ENCODE data around the gene CLEC1A.
A peak's percentile ranks its signal among the peaks of the same experiment; 100 is the strongest.

CLEC1A gene

DNA sequence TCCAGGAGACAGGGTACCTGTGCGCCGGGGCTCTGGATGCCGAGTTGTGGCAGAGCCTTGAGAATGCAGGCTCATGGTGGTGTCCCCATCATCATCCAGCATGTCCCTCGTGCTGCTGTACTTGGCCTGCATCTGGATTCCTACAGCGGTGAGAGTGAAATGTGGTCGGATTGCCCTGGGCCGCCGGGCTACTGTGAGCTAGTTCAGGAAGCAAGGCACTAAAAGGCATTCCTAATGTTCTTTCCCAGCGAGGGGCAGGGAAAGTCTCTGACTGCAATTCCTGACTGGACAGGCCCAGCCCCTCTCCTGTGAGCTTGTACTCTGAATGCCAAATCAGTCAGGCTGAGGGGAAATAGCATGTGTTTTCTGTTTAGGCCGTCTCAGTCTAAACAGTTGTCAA is at the start of gene CLEC1A:
Gene CLEC1A (minus strand): TSS at position 195 of the 400 bp plus-strand sequence. CDS start 63 bp downstream, at position 132.
- Histone ChIP-seq H3K4me3 (ENCODE audit: low read length) (no peak within 1 kb of the TSS), H3K27ac (ENCODE audit: low read length) (no peak within 1 kb of the TSS), H2AFZ (ENCODE audit: low read depth, low read length) (no peak within 1 kb of the TSS), H3K9ac (ENCODE audit: low read length) (no peak within 1 kb of the TSS), H3K4me1 (ENCODE audit: low read length) (peaks cover 36% of the 10 kb centered on the region), H4K20me1 (ENCODE audit: insufficient read depth, low read length) (no peaks in the 10 kb centered on the region), H3K27me3 (ENCODE audit: low read depth, low read length) (no peaks in the 10 kb centered on the region), H3K9me3 (ENCODE audit: insufficient read depth, low read length) (no peaks in the 10 kb centered on the region; the same call in 1 of the 2 replicates), H3K79me2 (ENCODE audit: low read length) (no peaks in the 10 kb centered on the region), H3K36me3 (replicated peaks; ENCODE audit: low read depth, low read length) (no peaks in the 10 kb centered on the region), H3K4me2 (ENCODE audit: low read length) (no peak within 1 kb of the TSS)
- TF ChIP-seq CTCF (IDR thresholded peaks at IDR 0.05; ENCODE audit: low read depth, low read length) (no peak), EZH2phosphoT487 (IDR thresholded peaks at IDR 0.05; ENCODE audit: low read depth) (no peak)

DNA sequence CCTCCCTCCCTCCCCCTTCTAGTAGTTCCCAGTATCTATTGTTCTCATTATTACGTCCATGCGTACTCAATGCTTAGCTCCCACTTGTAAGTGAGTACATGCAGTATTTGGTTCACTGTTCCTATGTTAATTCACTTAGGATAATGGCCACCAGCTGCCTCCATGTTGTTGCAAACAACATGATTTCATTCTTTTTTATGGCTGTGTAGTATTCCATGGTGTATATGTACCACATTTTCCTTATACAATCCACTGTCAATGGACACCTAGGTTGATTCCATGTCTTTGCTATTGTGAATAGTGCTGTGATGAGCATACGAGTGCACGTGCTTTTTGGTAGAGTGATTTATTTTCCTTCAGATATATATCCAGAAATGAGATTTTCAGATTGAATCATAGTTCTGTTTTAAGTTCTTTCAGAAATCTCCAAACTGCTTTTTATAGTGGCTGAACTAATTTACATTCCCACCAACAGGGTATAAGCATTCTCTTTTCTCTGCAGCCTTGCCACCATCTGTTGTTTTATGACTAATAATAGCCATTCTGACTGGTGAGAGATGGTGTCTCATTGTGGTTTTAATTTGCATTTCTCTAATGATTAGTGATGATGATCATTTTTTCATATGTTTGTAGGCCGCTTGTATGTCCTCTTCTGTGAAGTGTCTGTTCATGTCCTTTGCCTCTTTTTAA is 49.1 kb upstream of the CLEC1A start:
- Histone ChIP-seq H3K9me3 (ENCODE audit: insufficient read depth, low read length) (no peaks in the 10 kb centered on the region), H3K79me2 (ENCODE audit: low read length) (no peaks in the 10 kb centered on the region), H3K4me3 (ENCODE audit: low read length) (no peak overlapping the region), H3K27me3 (ENCODE audit: low read depth, low read length) (peaks cover 68% of the 10 kb centered on the region), H4K20me1 (ENCODE audit: insufficient read depth, low read length) (no peaks in the 10 kb centered on the region), H3K36me3 (replicated peaks; ENCODE audit: low read depth, low read length) (no peaks in the 10 kb centered on the region), H3K27ac (ENCODE audit: low read length) (no peak overlapping the region), H3K4me2 (ENCODE audit: low read length) (peak overlapping the region; percentile 32), H2AFZ (ENCODE audit: low read depth, low read length) (no peak overlapping the region), H3K9ac (ENCODE audit: low read length) (no peak overlapping the region), H3K4me1 (ENCODE audit: low read length) (peaks cover 13% of the 10 kb centered on the region)
- no peak for TF ChIP-seq CTCF (IDR thresholded peaks at IDR 0.05; ENCODE audit: low read depth, low read length)
- TF ChIP-seq EZH2phosphoT487 (IDR thresholded peaks at IDR 0.05; ENCODE audit: low read depth): peak; percentile 79

- H3K27ac ChIP-seq (ENCODE audit: low read length): no peak overlapping the region
- H3K9ac ChIP-seq (ENCODE audit: low read length): no peak overlapping the region
- no peak overlapping the region for H3K4me2 ChIP-seq (ENCODE audit: low read length)
- peaks cover 53% of the 10 kb centered on the region for H3K27me3 ChIP-seq (ENCODE audit: low read depth, low read length)
- no peaks in the 10 kb centered on the region for H4K20me1 ChIP-seq (ENCODE audit: insufficient read depth, low read length)
- no peaks in the 10 kb centered on the region for H3K36me3 ChIP-seq (replicated peaks; ENCODE audit: low read depth, low read length)
- H3K9me3 ChIP-seq (ENCODE audit: insufficient read depth, low read length): no peaks in the 10 kb centered on the region
- no peak overlapping the region for H2AFZ ChIP-seq (ENCODE audit: low read depth, low read length)
- H3K4me1 ChIP-seq (ENCODE audit: low read length): peaks cover 8% of the 10 kb centered on the region
- no peak for TF ChIP-seq CTCF (IDR thresholded peaks at IDR 0.05; ENCODE audit: low read depth, low read length)
- TF ChIP-seq EZH2phosphoT487 (IDR thresholded peaks at IDR 0.05; ENCODE audit: low read depth): no peak
- no peaks in the 10 kb centered on the region for H3K79me2 ChIP-seq (ENCODE audit: low read length)
- no peak overlapping the region for H3K4me3 ChIP-seq (ENCODE audit: low read length)
These were observed 44.3 kb upstream of the CLEC1A start for GRCh38 chr12:10142976-10143589.

DNA sequence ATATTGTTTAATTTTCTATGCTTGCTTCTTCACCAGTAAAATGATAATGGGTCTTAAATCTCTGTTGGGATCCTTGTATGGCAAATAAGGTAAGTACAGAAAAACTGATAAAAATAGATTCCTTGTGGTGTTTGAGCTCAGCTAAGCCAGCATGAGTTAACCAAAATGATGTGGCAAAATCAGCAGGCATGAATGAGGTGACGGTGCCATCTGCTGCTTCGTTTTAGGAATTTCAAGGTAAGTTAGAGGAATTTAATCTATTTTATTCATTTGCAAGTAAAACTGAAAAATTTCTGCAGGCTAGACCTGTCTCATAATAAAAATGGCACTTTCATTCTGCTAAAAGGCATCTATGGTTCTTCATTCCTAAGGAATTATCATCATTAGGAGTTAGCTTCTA is 41.2 kb upstream of the CLEC1A start:
- no peaks in the 10 kb centered on the region for H3K79me2 ChIP-seq (ENCODE audit: low read length)
- no peaks in the 10 kb centered on the region for H3K36me3 ChIP-seq (replicated peaks; ENCODE audit: low read depth, low read length)
- H3K4me2 ChIP-seq (ENCODE audit: low read length): no peak overlapping the region
- peaks cover 48% of the 10 kb centered on the region for H3K27me3 ChIP-seq (ENCODE audit: low read depth, low read length)
- H2AFZ ChIP-seq (ENCODE audit: low read depth, low read length): no peak overlapping the region
- peak; percentile 84 for TF ChIP-seq CTCF (IDR thresholded peaks at IDR 0.05; ENCODE audit: low read depth, low read length)
- no peak for TF ChIP-seq EZH2phosphoT487 (IDR thresholded peaks at IDR 0.05; ENCODE audit: low read depth)
- H3K4me1 ChIP-seq (ENCODE audit: low read length): no peaks in the 10 kb centered on the region
- H3K9ac ChIP-seq (ENCODE audit: low read length): no peak overlapping the region
- no peaks in the 10 kb centered on the region for H3K9me3 ChIP-seq (ENCODE audit: insufficient read depth, low read length)
- no peak overlapping the region for H3K27ac ChIP-seq (ENCODE audit: low read length)
- H3K4me3 ChIP-seq (ENCODE audit: low read length): no peak overlapping the region
- no peaks in the 10 kb centered on the region for H4K20me1 ChIP-seq (ENCODE audit: insufficient read depth, low read length)
